Measurements from ENCODE around the gene EXOC4.

EXOC4 gene

DNA sequence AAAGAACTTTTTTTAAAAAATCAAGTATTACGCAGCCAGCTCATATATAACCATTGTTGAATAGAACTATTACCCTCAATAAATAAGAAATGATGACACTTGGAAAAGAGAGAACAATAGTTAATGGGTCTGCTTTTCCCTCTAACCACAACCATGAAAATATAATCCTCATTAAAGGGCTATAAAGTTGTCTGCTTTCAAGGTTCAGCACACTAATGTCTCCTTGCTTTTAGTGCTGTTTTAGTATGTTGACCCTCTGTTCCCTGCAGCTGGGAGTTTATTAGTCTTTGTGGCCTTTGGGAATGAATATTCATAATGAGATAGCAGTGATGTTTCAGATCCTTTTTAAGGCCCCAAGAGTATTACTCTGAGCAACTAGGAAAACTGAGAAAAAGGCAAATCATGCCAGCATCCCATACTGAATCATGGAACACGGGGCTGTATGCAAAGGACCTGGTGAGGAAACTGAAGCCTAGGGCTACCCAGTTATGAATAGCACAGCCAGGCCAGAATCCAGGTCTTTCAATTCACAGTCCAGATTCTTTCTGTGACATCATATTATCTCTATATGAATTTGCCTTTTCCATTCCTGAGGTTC is 542.3 kb downstream of the EXOC4 start:
- no peak overlapping the region for H3K4me3 ChIP-seq (ENCODE audit: insufficient read length, low read depth)
- DNase-seq (ENCODE audit: low read depth, low spot score) = no peak
- H3K36me3 ChIP-seq (ENCODE audit: insufficient read depth, insufficient read length, low read length) = no peaks in the 10 kb centered on the region
- H3K4me1 ChIP-seq (ENCODE audit: insufficient read depth, insufficient read length) = no peaks in the 10 kb centered on the region
- H3K9me3 ChIP-seq (ENCODE audit: insufficient read depth, low read length) = no peaks in the 10 kb centered on the region
- no peak overlapping the region for H3K9ac ChIP-seq (ENCODE audit: insufficient read length, low read depth)
- TF ChIP-seq ZNF274 (IDR thresholded peaks at IDR 0.05; ENCODE audit: low read depth, low read length) (no peak), SUZ12 (IDR thresholded peaks at IDR 0.05; ENCODE audit: extremely low read depth, insufficient read depth, insufficient read length) (no peak), YY1 (IDR thresholded peaks at IDR 0.05; ENCODE audit: insufficient read depth, insufficient read length) (no peak)
- H3K27me3 ChIP-seq (ENCODE audit: insufficient read depth, insufficient read length) = no peaks in the 10 kb centered on the region

DNA sequence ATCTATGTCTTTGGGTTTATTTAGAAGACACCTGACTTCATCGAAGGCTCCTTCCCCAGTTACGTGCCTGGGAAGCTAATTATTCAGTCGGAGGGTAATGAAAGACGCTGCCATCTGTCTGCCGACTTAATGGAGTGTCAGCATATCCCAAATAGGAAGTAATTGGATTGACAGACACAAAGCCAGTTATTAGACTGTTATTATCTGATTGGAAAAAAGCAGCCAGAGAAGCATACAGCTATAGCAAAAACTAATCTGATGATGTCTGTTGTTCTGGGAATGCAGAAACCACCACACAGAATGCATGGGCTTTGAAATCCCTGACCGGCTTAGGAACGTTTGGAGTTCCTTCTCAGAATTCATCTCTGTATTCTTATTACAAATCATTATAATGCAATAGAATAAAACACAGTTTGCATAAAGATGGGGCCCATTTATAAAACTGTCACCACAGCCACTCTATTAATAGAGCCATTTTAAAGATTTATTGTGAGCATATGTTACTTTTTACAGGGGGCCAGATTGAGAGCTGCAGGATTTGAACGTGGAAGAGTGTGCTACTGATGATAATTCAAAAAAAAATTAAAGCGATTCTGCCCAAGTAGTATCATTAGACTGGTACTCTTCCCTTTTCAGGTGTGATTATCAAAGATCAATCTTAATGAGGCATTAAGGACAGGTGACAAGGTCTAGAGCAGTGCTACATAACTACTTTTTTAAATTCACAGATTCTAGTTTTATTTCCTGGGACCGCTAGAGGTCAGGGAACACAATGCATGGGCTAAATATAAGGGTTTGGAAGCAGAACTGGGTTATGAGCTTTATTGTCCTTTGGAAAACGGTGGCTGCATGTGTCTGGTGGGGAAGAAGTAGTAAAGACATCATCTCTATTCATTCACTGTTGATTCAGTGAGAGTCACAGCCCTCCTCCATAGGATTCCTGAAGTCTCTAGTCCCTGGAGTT is 544.2 kb downstream of the EXOC4 start:
- no peak for DNase-seq (ENCODE audit: low read depth, low spot score)
- Histone ChIP-seq H3K9ac (ENCODE audit: insufficient read length, low read depth) (no peak overlapping the region), H3K4me3 (ENCODE audit: insufficient read length, low read depth) (no peak overlapping the region), H3K4me1 (ENCODE audit: insufficient read depth, insufficient read length) (no peaks in the 10 kb centered on the region), H3K27me3 (ENCODE audit: insufficient read depth, insufficient read length) (no peaks in the 10 kb centered on the region), H3K9me3 (ENCODE audit: insufficient read depth, low read length) (no peaks in the 10 kb centered on the region), H3K36me3 (ENCODE audit: insufficient read depth, insufficient read length, low read length) (no peaks in the 10 kb centered on the region)
- TF ChIP-seq YY1 (IDR thresholded peaks at IDR 0.05; ENCODE audit: insufficient read depth, insufficient read length) (no peak), SUZ12 (IDR thresholded peaks at IDR 0.05; ENCODE audit: extremely low read depth, insufficient read depth, insufficient read length) (no peak), ZNF274 (IDR thresholded peaks at IDR 0.05; ENCODE audit: low read depth, low read length) (no peak)

DNA sequence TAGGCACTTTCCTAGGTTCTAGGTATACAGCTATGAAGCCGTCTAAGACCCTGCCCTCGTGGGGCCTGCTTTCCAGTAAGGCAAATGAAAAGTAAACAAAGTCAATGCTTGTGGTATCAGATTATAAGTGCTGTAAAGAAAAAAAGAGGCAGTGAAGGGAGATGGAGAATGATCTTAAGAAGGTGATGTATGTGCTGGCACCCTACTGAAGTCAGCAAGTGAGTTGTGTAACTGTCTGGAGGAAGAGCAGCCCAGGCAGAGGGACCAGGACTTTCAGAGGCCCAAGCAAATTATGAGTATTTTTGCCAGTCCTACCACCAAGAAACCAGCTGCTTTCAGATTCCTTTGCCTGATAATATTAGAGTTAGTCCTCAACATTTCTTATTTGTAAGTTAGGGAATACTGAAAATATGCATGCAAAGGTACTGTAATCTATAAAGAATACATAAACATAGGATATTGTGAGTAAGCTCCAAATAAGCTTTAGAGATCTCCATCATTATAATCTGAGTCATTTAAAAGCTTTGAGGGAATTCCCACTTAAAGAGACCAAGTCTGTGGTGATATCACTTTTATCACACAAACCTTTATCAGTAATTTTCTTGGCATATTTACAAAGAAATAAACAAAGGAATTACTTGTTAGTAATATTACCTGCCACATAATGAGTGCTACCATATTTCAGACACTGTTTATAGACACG is 545.1 kb downstream of the EXOC4 start:
- H3K36me3 ChIP-seq (ENCODE audit: insufficient read depth, insufficient read length, low read length) = no peaks in the 10 kb centered on the region
- DNase-seq (ENCODE audit: low read depth, low spot score) = no peak
- H3K9ac ChIP-seq (ENCODE audit: insufficient read length, low read depth) = no peak overlapping the region
- no peaks in the 10 kb centered on the region for H3K27me3 ChIP-seq (ENCODE audit: insufficient read depth, insufficient read length)
- TF ChIP-seq SUZ12 (IDR thresholded peaks at IDR 0.05; ENCODE audit: extremely low read depth, insufficient read depth, insufficient read length) (no peak), ZNF274 (IDR thresholded peaks at IDR 0.05; ENCODE audit: low read depth, low read length) (no peak), YY1 (IDR thresholded peaks at IDR 0.05; ENCODE audit: insufficient read depth, insufficient read length) (no peak)
- H3K9me3 ChIP-seq (ENCODE audit: insufficient read depth, low read length) = no peaks in the 10 kb centered on the region
- no peaks in the 10 kb centered on the region for H3K4me1 ChIP-seq (ENCODE audit: insufficient read depth, insufficient read length)
- no peak overlapping the region for H3K4me3 ChIP-seq (ENCODE audit: insufficient read length, low read depth)

DNA sequence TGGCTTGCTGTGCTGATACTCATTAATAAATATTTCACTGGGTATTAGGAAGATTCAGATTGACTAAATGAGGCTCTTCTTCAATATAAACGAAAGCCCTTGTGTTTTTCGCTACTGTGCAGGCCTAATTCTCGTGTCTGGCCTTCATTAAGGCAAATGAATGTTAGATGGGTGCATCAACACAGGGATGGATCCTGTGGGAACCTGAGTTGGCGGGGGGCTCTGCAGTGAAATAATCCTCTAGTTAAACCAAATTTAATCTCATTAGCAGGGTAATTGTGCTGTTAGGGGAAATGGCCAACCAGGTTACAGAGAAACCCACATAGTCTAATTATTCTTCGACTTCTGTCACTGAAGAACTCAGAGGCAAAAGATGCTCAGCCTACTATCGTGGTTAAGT is 548.5 kb downstream of the EXOC4 start:
- Histone ChIP-seq H3K27me3 (ENCODE audit: insufficient read depth, insufficient read length) (no peaks in the 10 kb centered on the region), H3K9me3 (ENCODE audit: insufficient read depth, low read length) (no peaks in the 10 kb centered on the region), H3K9ac (ENCODE audit: insufficient read length, low read depth) (no peak overlapping the region), H3K4me1 (ENCODE audit: insufficient read depth, insufficient read length) (no peaks in the 10 kb centered on the region), H3K4me3 (ENCODE audit: insufficient read length, low read depth) (no peak overlapping the region), H3K36me3 (ENCODE audit: insufficient read depth, insufficient read length, low read length) (no peaks in the 10 kb centered on the region)
- TF ChIP-seq YY1 (IDR thresholded peaks at IDR 0.05; ENCODE audit: insufficient read depth, insufficient read length) (no peak), SUZ12 (IDR thresholded peaks at IDR 0.05; ENCODE audit: extremely low read depth, insufficient read depth, insufficient read length) (no peak), ZNF274 (IDR thresholded peaks at IDR 0.05; ENCODE audit: low read depth, low read length) (no peak)
- DNase-seq (ENCODE audit: low read depth, low spot score) = no peak

DNA sequence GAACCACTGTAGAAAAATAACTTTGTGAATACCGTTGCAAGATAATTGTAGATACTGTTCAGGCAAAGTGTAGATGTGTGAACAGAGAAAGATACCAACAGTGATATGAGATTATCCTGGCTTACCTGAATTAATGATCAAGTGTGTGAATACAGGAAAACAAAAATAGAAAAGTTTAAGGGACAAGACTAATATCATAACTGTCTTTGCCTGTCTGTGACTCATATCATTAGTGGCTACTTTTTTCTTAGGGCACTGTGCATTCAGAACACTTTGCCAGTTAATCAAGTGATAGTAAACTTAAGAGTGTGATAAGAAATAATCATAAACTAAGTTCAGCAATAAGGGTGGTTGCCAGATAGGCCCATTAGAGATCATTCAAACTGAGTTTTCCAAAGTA is 551.2 kb downstream of the EXOC4 start:
- no peaks in the 10 kb centered on the region for H3K27me3 ChIP-seq (ENCODE audit: insufficient read depth, insufficient read length)
- H3K36me3 ChIP-seq (ENCODE audit: insufficient read depth, insufficient read length, low read length) = no peaks in the 10 kb centered on the region
- H3K9ac ChIP-seq (ENCODE audit: insufficient read length, low read depth) = no peak overlapping the region
- TF ChIP-seq YY1 (IDR thresholded peaks at IDR 0.05; ENCODE audit: insufficient read depth, insufficient read length) = no peak
- TF ChIP-seq SUZ12 (IDR thresholded peaks at IDR 0.05; ENCODE audit: extremely low read depth, insufficient read depth, insufficient read length) = no peak
- no peak for TF ChIP-seq ZNF274 (IDR thresholded peaks at IDR 0.05; ENCODE audit: low read depth, low read length)
- DNase-seq (ENCODE audit: low read depth, low spot score) = no peak
- no peaks in the 10 kb centered on the region for H3K9me3 ChIP-seq (ENCODE audit: insufficient read depth, low read length)
- H3K4me3 ChIP-seq (ENCODE audit: insufficient read length, low read depth) = no peak overlapping the region
- no peaks in the 10 kb centered on the region for H3K4me1 ChIP-seq (ENCODE audit: insufficient read depth, insufficient read length)

DNA sequence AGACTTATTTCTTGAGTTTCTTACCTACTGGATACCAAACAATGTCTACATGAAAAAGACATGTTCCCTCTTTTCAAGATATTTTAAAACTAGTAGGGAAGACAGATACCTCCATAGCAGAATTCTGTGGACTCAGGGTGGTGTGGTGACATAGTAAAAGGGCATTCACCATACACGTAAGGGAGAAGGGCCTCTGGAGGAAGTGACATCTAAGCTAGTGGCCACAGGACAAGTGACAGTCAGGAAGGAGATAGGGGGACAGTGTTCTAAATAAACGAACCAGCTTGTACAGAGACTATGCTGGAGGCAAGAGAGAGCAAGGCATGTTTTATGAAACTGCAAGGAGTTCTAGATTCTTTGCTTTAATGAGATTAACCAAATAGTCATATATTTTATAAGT is 552.5 kb downstream of the EXOC4 start:
- H3K9ac ChIP-seq (ENCODE audit: insufficient read length, low read depth) = no peak overlapping the region
- H3K36me3 ChIP-seq (ENCODE audit: insufficient read depth, insufficient read length, low read length) = no peaks in the 10 kb centered on the region
- H3K9me3 ChIP-seq (ENCODE audit: insufficient read depth, low read length) = no peaks in the 10 kb centered on the region
- no peaks in the 10 kb centered on the region for H3K4me1 ChIP-seq (ENCODE audit: insufficient read depth, insufficient read length)
- no peak overlapping the region for H3K4me3 ChIP-seq (ENCODE audit: insufficient read length, low read depth)
- TF ChIP-seq YY1 (IDR thresholded peaks at IDR 0.05; ENCODE audit: insufficient read depth, insufficient read length) = no peak
- TF ChIP-seq SUZ12 (IDR thresholded peaks at IDR 0.05; ENCODE audit: extremely low read depth, insufficient read depth, insufficient read length) = no peak
- no peak for TF ChIP-seq ZNF274 (IDR thresholded peaks at IDR 0.05; ENCODE audit: low read depth, low read length)
- DNase-seq (ENCODE audit: low read depth, low spot score) = no peak
- no peaks in the 10 kb centered on the region for H3K27me3 ChIP-seq (ENCODE audit: insufficient read depth, insufficient read length)

Measured in NT2/D1 (cell line).